Right ventricle myocardium superior (tissue), 1 donor: ENCODE measurements around the gene CNNM4. TPM values are rescaled to one million over a fixed set of nuclear protein-coding genes. Genes with fewer than 3 reads are reported as not detected.

Experiments used
- ATAC-seq: fragments of 200-7000 bp; cut with Tn5 transposase; one replicate; pipeline ENCODE4 v1.9.1; 2020; ENCODE audit warnings: mild to moderate bottlenecking; ENCODE audit not compliant: poor library complexity
- DNase-seq: peaks from one replicate; pipeline ENCODE4 v3.0.0-alpha.2; 2020
- intact Hi-C: fragments of 100-400 bp; cut with DNase I; formaldehyde crosslinking; loops from one replicate; pipeline ENCODE4 v1.11.2; 2022
- total RNA-seq: library from RNA; stranded (reverse); fragmentation: NEBNext Ultra II Directional; extraction: Animal tissue kit (Norgen Biotek cat#: 25700); gene quantifications from one replicate; pipeline ENCODE4 v1.2.1, GENCODE V29; 2021
- donor health status: DM: no; HTN: yes; CAD: no; lungs with severe emphysema.

The CNNM4 gene
- total RNA-seq, 1 donor from 2014 or later = 31.4 TPM

DNA sequence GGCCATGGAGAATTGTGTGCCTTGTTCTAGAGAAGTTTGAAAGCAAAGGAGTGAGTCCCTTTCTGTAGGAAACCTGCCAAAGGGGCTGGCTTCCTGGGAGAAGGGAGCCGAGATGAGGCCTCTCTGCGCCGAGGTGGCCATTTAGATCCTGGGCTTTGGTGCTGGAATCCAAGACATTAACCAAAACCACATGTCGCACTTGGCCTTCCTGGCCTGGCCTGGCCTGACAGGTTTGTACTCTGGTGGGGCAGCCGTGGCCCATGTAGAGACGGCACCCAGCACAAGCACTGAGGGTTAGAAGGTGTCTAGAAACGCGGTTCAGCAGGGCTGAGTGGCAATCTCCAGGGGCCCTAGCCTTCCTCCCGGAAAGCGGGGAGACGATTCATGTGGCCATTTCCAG lies 62.5 kb downstream of the CNNM4 start:
- DNase-seq (no peak), ATAC-seq (peak; percentile 2)
- intact Hi-C loops = no loop called here

DNA sequence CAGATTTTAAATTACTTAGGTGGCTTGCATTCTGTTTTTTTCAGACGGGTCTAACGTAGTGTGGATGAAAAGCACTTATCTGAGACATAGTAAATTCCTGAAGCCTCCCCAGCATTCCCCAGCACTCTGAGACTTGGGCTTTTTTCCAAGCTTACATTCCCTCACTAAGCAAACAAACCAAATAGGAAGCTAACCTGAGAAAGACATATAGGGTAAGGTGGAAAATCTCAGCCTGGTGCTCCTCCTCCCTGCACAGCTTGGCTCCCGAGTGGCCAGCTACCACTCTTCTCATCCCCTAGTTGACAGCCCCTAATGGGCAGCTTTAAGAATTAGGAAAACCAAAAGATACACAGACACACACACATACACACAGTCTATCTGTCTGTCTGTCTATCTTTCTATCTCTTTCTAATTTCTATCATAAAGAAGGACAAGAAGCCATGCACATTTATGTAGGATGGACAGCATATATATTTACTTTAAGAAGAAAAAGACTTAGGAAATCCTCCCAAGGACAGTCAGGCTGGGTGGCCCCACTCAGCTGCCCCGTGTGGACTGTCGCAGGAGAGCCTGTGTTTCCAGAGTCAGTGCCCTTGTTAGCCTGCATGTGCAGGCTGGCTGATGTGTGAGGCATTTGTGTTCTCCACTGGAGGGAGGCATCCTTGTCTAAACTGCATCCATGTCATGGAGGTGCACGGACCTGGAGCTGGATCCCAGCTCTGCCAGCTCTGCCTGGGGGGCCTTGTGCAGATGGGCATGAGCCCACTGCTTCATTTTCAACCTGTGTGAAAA lies 63.6 kb downstream of the CNNM4 start:
- intact Hi-C loops = no loop called here
- DNase-seq (no peak), ATAC-seq (no peak)

DNA sequence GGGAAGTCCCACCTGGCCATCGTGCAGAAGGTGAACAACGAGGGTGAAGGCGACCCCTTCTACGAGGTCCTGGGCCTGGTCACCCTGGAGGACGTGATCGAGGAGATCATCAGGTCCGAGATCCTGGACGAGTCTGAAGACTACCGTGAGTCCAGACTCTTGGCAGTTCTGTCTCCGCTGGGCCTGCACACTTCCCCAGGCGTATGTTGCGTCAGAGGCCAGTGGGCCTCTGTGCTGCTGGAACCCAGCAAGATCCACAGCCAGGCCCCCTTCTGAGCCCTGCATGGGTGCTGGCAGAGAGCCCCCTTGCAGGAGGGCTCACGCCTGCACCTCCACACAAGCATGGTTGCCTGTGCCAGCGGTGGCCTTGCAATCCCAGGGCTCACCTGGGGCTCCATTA lies 64.4 kb downstream of the CNNM4 start:
- intact Hi-C loops = no loop called here
- no peak for ATAC-seq
- no peak for DNase-seq

DNA sequence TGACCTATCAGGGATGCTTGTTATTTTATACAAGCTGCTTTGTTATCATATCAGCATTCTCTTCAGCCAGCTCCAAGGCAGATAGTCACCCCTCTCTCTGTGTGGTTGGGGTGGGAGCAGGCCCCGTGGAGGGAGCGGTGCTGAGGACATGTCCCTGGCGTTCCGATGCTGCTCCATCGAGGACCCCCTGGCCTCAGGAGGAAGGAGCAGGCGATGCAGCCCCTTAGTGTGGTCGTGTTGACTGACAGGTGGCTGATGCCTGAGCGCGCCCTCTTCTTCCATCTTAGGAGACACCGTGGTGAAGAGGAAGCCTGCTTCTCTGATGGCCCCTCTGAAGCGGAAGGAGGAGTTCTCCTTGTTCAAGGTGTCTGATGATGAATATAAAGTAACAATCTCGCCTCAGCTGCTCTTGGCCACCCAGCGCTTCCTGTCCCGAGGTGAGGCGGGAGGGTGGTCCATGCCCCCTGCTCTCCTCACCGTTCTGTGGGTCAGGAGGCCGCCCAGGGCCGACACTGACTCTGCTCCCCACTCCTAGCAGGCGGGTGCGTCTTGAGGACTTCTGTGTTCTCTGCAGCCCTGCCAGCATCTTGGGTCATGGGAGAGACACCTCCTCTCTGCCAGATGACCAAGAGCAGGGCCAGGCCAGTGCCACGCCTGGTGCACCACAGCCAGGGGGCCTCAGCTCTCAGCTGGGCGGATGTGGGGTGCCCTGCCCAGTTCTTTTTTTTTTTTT lies 66.0 kb downstream of the CNNM4 start:
- DNase-seq = no peak
- ATAC-seq = no peak
- intact Hi-C loops = no loop called here

DNA sequence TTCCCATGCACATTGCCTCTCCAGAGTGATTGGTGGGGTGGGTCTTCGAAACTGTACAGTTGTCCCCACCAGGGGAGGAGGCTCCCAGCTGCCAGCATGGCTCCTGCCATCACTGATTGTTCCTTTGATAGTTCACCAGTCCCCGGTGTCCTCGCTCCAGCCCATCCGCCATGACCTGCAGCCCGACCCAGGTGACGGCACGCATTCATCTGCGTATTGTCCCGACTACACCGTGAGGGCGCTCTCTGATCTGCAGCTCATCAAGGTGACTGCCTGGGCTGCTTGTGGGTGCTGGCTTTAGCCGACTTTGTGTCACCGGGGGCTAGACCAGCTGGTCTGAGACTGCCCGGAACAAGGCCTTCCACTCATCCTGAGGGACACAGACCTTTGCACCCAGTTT lies 67.7 kb downstream of the CNNM4 start:
- no peak for DNase-seq
- intact Hi-C loops = no loop called here

DNA sequence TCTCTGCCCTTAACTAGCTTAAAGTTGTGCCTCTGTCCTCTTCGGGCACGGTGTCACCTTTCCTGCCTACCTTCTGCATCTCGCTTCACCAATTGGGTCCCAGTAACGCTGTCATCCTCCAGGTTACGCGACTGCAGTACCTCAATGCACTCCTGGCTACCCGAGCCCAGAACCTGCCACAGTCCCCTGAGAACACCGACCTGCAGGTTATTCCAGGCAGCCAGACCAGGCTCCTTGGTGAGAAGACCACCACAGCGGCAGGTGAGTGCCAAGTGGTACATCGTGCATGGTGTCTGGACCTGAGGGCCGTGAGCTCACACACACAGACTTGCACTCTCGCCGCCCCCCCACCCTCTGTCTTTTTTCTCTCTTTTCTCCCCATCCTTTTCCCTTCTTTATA lies 68.2 kb downstream of the CNNM4 start:
- ATAC-seq (no peak), DNase-seq (no peak)
- intact Hi-C loops = no loop called here

More for the DNA sequence above, 67.7 kb downstream of the CNNM4 start:
- no peak for ATAC-seq

DNA sequence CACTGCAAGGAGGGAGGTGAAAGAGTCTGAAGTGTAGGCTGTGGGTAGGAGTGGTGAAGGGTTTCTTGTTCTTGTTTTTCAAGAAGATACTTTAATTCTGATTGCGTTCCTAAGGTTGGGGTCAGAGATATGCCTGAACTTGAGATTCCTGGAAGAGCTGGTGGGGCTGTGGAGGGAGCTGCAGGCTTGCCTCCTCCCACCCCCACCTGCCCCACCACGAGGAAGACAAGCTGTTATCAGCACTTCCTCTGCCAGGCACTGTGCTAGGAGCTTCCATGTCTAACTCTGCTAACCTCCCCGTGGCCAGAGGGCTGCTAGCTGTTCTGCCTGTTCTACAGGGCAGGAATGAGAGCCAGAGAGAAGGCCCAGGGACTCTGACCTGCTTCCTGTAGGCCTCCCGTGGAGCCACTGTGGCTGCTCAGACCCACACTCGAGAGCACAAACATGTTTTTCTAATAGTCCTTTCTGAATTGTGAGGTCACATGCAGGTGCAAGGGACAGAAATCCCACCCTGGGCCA lies 69.4 kb downstream of the CNNM4 start:
- ATAC-seq = no peak
- intact Hi-C loops = no loop called here
- no peak for DNase-seq

DNA sequence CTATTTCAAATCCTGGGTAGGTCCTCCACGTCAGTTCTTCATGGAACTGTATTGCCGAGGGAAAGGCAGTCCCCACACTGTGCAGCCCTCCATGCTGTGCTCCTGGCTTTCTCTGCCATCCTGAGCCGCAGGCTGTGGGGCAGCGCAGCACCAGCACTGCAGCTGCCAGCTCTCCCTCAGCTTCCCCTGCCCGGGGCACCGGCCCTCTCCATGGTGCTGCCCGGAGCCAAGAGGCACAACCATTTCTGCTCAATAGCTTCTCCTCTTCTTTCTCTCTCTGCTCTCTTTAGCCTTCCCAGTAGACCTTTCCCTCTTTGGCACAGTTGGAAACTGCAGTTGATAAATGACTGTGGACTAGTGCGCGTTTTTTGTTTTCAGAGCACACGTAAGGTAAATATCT lies 71.0 kb downstream of the CNNM4 start:
- no peak for DNase-seq
- intact Hi-C loops = no loop called here
- ATAC-seq = peak; percentile 58

DNA sequence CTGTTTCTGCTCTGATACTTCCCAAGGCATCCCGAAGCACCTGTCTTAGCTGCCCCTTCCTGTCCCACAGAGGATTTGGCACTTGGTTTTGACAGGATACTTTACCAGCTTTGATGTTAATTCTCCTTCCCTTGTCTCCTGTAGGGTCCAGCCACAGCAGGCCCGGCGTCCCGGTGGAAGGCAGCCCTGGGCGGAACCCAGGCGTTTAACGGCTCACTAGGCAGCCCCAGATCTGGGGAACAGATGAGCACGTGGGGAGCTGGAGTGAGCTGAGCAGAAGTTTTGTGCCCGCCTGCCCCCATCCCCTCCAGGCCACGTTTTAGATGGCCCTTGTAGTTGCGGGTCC lies 71.7 kb downstream of the CNNM4 start:
- no peak for ATAC-seq
- intact Hi-C loops = no loop called here
- DNase-seq = no peak

DNA sequence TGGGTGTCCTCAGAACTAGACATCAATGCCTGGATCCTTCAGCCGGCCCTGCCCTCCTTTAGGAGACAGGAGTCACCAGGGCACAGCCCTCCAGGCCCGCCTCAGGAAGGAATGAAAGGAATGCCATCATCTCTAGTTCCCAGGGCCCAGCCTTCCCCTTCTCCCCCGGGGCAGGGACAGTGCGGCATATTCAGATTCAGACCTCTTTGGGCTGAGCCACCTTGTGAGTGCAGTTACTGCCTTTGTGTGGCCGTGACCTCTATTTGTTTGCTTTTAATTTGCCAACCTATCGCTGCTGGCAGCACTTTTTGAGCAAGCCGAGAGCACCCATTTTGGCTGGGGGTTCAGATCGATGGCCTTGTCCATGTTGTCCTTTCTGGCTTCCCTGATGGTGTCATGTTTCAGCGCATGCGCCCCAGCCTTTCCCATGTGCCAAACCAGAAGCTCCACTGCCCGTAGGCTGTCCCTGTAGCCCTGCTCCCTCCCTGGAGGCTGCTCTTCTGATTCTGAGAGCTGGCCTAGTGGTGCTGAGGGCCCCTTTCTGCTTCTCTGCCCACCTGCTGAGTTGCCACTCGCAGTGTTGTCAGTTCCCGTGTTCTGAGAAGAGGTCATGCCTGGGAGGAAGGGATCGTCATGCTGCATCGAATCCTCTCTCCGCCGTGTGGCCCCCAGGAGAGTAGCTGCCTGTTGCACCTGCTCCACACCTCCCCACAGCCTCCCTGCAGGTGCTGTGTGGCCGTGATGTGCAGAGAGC lies 72.2 kb downstream of the CNNM4 start:
- intact Hi-C loops = no loop called here
- ATAC-seq (peak; percentile 84), DNase-seq (peak; percentile 75)

DNA sequence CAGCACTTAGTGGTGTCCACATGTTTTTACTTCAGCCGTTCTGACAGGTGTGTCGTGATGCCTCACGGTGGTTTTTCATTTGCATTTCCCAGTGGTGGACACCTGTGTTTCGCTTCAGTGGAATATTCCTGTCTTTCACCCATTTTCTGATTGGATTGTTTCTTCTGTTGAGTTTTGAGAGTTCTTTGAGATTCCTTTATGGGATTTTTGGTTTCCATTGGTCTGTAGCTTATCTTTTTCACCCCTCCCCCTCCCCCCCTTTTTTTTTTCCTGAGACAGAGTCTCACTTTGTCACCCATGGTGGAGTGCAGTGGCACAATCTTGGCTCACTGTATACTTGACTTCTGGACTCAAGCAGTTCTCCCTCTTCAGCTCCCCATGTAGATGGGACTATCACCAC lies 75.1 kb downstream of the CNNM4 start:
- no peak for DNase-seq
- intact Hi-C loops = no loop called here

DNA sequence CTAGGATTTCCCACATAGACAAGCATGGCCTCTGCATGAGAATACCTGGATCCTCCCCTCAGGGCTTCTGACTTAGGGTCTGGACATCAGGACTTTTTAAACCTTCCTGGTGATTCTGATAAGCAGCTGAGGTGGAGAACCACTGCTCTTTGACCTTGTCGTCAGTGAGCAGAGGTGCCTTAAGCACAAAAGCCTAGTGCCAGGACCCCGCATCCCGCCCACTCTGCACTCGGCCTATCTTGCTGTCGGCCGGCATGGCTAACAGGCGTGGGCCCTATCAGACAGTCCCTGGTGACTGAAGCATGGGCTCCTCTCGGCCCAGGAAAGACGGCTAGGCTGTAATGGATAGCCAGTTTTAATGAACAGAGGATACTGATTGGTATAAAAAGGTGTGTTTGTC lies 76.9 kb downstream of the CNNM4 start:
- no peak for DNase-seq
- no peak for ATAC-seq
- intact Hi-C loops = no loop called here

More for the DNA sequence above, 75.1 kb downstream of the CNNM4 start:
- ATAC-seq = no peak

DNA sequence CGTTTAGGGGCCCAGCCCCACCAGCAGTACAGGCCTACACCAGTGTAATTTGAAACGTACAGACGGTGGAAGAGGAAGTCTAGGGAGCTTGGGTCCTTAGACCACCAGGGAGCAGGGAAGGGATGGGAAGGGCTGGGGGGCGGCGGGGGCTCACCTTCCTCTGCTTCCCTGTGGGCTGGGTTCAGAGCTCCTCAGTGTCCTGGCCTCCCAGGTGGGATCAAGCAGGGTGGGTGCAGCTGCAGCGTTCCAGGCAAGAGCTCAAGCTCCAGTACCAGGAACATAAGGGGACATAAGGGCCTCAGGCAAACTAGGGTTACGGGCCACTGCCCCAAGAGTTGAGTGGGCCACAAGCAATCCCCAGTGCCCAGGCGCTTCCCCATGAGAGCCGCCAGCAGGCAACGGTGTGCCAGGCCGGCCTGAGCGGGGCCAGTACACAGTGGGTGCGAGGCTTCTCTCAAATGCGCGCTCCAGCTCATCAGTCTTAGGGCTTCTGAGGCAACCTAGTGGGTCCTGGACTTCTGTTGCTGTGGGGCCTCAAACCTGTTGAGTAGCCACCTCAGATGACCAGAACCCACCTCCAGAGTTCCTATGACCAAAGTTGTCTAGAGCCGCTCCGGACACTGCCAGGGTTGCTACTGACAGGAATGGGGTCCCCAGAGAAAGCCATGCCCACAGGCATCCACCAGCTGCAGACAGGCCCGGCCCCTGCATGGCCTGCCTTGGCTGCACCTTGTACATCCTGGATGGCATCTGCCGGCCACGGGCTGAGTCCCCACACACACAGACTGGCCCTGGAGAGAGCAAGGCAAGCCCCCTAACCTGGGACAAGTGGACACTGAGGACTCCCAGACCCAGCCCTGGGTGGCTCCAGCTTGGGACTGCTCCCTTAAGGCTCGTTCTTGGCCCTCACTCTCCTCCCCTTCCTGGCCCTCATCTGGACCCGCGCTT lies 77.9 kb downstream of the CNNM4 start:
- ATAC-seq (no peak), DNase-seq (no peak)
- intact Hi-C loops = no loop called here

DNA sequence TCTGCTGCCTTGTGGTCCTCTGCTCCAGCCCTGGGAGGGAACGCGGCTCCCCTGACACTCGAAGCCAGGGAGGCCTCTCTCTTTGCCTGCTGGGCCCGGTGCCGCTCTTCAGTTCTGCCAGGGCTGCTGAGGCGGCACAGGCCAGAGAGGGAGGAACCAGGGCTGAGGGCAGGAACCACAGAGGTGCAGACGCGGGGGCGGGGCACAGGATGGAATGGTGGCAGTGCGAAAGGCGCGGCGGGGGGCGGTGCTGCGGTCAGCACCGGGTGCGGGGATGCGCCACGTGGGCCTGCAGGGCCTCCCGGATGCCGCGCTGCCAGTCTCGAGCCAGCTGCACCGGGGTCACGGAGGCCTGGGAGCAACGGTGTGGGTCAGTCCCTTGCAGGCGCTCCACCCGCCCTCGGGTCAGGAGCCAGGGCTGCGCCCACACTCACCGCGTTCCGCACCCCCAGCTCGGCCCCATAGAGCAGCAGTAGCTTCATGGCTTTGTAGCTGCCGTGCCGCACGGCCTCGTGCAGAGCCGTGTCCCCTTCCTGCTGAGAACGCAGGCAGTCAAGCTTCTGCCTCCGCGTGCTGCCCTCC lies 78.7 kb downstream of the CNNM4 start:
- intact Hi-C loops = no loop called here
- peak; percentile 8 for ATAC-seq
- peak; percentile 73 for DNase-seq

DNA sequence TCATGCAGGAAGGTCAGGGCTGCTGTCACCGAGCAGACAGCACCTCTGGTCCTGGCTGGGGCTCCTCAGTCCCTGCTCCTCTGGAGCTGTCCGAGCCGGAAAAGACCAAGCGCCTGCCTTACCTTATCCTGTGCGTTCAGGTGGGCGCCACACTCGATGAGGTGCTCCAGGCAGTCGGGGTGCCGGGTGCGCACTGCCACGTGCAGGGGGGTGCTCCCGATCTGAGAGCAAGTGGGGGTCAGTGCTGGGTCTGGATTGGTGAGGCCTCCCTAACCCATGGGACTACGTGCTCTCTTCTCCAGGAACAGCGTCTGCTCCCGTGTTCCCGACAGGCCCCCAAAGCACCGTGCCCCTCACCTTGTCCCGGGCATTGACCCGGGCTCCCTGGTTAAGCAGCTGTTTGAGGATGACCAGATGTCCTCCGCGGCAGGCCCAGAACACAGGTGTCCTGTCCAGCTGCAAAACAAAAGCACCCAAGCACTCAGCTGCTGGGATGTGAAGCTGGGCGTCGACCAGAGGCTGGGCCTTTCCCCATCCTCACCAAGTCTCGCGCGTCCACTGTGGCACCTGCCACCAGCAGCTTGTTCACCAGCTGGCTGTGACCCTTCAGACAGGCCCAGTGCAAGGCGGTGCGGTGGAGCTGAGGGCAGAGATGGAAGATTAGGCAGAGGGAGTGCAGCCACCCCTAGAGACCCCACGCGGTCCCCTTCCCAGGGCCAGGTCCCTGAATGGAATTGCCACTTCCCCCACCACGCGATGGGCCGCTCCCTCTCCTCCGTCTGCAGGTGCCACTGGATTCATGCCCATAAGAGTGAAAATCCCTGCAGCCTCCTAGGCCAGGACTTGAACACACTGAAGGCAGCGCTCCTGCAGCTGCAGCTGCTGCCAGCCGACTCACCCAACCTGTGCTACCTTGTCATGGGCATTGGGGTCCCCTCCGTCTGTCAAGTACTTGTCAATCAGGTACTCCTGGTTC lies 79.5 kb downstream of the CNNM4 start:
- intact Hi-C loops = no loop called here
- DNase-seq (no peak), ATAC-seq (no peak)

DNA sequence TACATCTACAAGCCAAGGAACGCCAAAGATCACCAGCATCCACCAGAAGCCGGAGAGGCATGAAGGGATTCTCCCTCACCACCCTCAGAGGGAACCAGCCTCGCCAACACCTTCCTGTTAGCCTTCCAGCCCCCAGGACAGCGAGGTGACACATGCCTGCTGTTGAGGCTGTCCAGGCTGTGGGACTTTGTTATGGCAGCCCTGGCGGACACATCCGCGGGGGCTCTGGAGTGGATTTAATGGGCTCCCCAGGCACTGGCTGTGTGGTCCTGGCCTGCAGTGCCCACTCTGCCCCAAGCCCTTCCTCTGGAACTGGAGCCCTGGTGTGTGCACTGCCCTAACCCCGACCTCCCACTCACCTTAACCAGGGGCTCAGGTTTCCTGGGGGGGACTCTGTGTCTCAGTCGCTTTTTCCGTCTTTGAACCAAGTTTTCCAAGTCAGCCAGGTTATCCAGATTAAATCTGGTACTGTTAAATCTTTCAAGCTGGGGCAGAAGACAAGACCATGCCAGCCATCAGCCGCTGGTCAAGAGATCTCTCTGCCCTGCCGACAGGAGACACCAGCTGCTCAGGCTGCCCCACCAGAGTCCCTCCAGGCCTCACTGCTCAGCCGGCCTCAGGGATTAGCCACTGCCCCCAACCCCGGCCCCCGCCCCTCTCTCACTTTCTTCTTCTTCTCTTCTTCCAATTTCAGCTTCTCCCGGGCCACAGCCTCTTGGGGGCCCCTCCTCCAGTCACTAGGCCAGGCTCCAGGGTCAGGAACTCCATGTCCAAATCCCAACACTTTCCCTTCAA lies 81.2 kb downstream of the CNNM4 start:
- peak; percentile 11 for ATAC-seq
- no peak for DNase-seq
- intact Hi-C loops = no loop called here
